SK-N-SH (cell line): ENCODE measurements around the gene KCTD20. TPM values are rescaled to one million over a fixed set of nuclear protein-coding genes. Genes with fewer than 3 reads are reported as not detected.

Experiments
- CTCF ChIA-PET: fragments of 300-600, 350-600 bp; formaldehyde crosslinking; extraction: SDS; loops from one replicate; lab custom pipeline; 2021; lab: Yijun Ruan, JAX
- POLR2A ChIA-PET: fragments of 350-600 bp; sonication (Branson Sonifier 250); formaldehyde crosslinking; extraction: SDS; loops from one replicate; lab custom pipeline; 2020; ENCODE audit warnings: antibody characterized with exemption, inconsistent platforms; lab: Yijun Ruan, JAX
- DNase-seq: peaks from one replicate; pipeline ENCODE4 v3.0.0; 2012
- H2AFZ ChIP-seq: fragments of 200-600 bp; sonication (generic); 2 replicates; pipeline ENCODE4 v1.8.1; 2016; ENCODE audit warnings: antibody characterized with exemption, mild to moderate bottlenecking, low read depth
- H3F3A ChIP-seq: fragments of 200-600 bp; sonication (generic); replicated peaks from 2 replicates; pipeline ENCODE3; 2016; ENCODE audit warnings: antibody characterized with exemption, mild to moderate bottlenecking; ENCODE audit not compliant: insufficient read depth
- H3K27ac ChIP-seq, 2 experiments: fragments of 200-500 bp in 1 of 2; fragments of 200-600 bp in 1 of 2; sonication (Bioruptor generic) in 1 of 2; sonication (generic), shearing (Covaris generic) in 1 of 2; 2 replicates each; pipeline versions ENCODE4 v1.5.1 to v1.6.1; 2014 to 2016; ENCODE audit warnings: low read depth in 2 of 2, inconsistent platforms in 1 of 2, low read length in 1 of 2, mild to moderate bottlenecking in 1 of 2, mixed read lengths in 1 of 2
- H3K27me3 ChIP-seq: fragments of 200-600 bp; sonication (generic), shearing (Covaris generic); 2 replicates; pipeline ENCODE4 v1.6.1; 2016; ENCODE audit warnings: mixed run types; ENCODE audit not compliant: insufficient read depth
- H3K36me3 ChIP-seq, 2 experiments: fragments of 200-500 bp in 1 of 2; fragments of 200-600 bp in 1 of 2; sonication (Bioruptor generic) in 1 of 2; sonication (generic) in 1 of 2; replicated peaks in 1 of 2; 2 replicates each; pipeline versions ENCODE3 to v1.5.1; 2014 to 2016; ENCODE audit warnings: low read length in 1 of 2, mild to moderate bottlenecking in 1 of 2; ENCODE audit not compliant: insufficient read depth in 2 of 2, control insufficient read depth in 1 of 2
- H3K4me1 ChIP-seq, 2 experiments: fragments of 200-500 bp in 1 of 2; fragments of 200-600 bp in 1 of 2; sonication (Bioruptor generic) in 1 of 2; sonication (generic), shearing (Covaris generic) in 1 of 2; 2 replicates each; pipeline versions ENCODE4 v1.5.1 to v1.6.1; 2014 to 2016; ENCODE audit warnings: low read depth in 1 of 2, low read length in 1 of 2, mixed run types in 1 of 2; ENCODE audit not compliant: insufficient read depth in 2 of 2, control insufficient read depth in 1 of 2
- H3K4me2 ChIP-seq: fragments of 200-600 bp; sonication (generic), shearing (Covaris generic); 2 replicates; pipeline ENCODE4 v1.6.1; 2017; ENCODE audit warnings: mixed run types
- H3K4me3 ChIP-seq, 2 experiments: fragments of 200-500 bp in 1 of 2; fragments of 200-600 bp in 1 of 2; sonication (Bioruptor generic) in 1 of 2; sonication (generic), shearing (Covaris generic) in 1 of 2; 2 replicates each; pipeline versions ENCODE4 v1.5.1 to v1.8.1; 2014 to 2016; ENCODE audit warnings: low read depth in 2 of 2, inconsistent platforms in 1 of 2, low read length in 1 of 2, mild to moderate bottlenecking in 1 of 2, mixed read lengths in 1 of 2, moderate library complexity in 1 of 2
- H3K79me2 ChIP-seq: fragments of 200-600 bp; sonication (generic); 2 replicates; pipeline ENCODE4 v1.8.1; 2017; ENCODE audit warnings: mild to moderate bottlenecking; ENCODE audit not compliant: insufficient read depth
- H3K9ac ChIP-seq: fragments of 200-600 bp; sonication (generic); 2 replicates; pipeline ENCODE4 v1.6.1; 2017; ENCODE audit warnings: mixed run types
- H3K9me2 ChIP-seq: fragments of 200-600 bp; sonication (generic); 2 replicates; pipeline ENCODE4 v1.6.1; 2017; ENCODE audit warnings: mixed run types
- H3K9me3 ChIP-seq: fragments of 200-600 bp; sonication (generic); 2 replicates; pipeline ENCODE4 v1.6.1; 2017; ENCODE audit warnings: mixed run types, mild to moderate bottlenecking, moderate library complexity
- H4K20me1 ChIP-seq: fragments of 200-600 bp; sonication (generic); 2 replicates; pipeline ENCODE4 v1.6.1; 2017; ENCODE audit warnings: mild to moderate bottlenecking, mixed run types; ENCODE audit not compliant: insufficient read depth
- CHD2 ChIP-seq: fragments of 150-350 bp; IDR thresholded peaks from 2 replicates; pipeline ENCODE4 v1.6.1; 2018; ENCODE audit warnings: low read length; ENCODE audit not compliant: partially characterized antibody
- CTCF ChIP-seq: fragments of 200-600 bp; sonication (generic); IDR thresholded peaks from 2 replicates; pipeline ENCODE4 v1.6.1; 2017; ENCODE audit warnings: antibody characterized with exemption, mild to moderate bottlenecking, moderate library complexity
- EP300 ChIP-seq, 2 experiments: IDR thresholded peaks; 2 replicates each; pipeline versions ENCODE4 v1.4.0 to v1.6.1; 2012; ENCODE audit warnings: borderline replicate concordance in 1 of 2, low read depth in 1 of 2, low read length in 1 of 2
- EZH2phosphoT487 ChIP-seq: fragments of 200-600 bp; sonication (generic); IDR thresholded peaks from 2 replicates; pipeline ENCODE4 v1.6.1; 2017; ENCODE audit warnings: low read depth, mixed run types, mild to moderate bottlenecking, antibody characterized with exemption, moderate library complexity, borderline replicate concordance
- FOSL2 ChIP-seq: IDR thresholded peaks from 2 replicates; pipeline ENCODE4 v1.4.0; 2012; ENCODE audit warnings: low read depth, mild to moderate bottlenecking, moderate library complexity, borderline replicate concordance
- FOXJ3 ChIP-seq: sonication (generic); formaldehyde crosslinking; IDR thresholded peaks from 2 replicates; pipeline ENCODE4 v1.5.1; 2020; ENCODE audit warnings: mild to moderate bottlenecking, missing genetic modification reagents
- GATA2 ChIP-seq: sonication (generic); formaldehyde crosslinking; IDR thresholded peaks from 2 replicates; pipeline ENCODE4 v1.5.0; 2020; ENCODE audit warnings: mild to moderate bottlenecking, missing genetic modification reagents
- MAX ChIP-seq: IDR thresholded peaks from 2 replicates; pipeline ENCODE4 v1.4.0; 2012; ENCODE audit warnings: low read depth
- MXI1 ChIP-seq: IDR thresholded peaks from 2 replicates; pipeline ENCODE4 v1.6.1; 2012; ENCODE audit warnings: mild to moderate bottlenecking, low read depth, low read length, improper control_type of control experiment
- NFIC ChIP-seq: IDR thresholded peaks from 2 replicates; pipeline ENCODE4 v1.4.0; 2012; ENCODE audit warnings: borderline replicate concordance
- NRF1 ChIP-seq: IDR thresholded peaks from 2 replicates; pipeline ENCODE4 v1.6.1; 2012; ENCODE audit warnings: low read depth, mild to moderate bottlenecking, low read length
- PBX3 ChIP-seq: IDR thresholded peaks from 2 replicates; pipeline ENCODE4; 2012
- POLR2AphosphoS5 ChIP-seq: IDR thresholded peaks from 2 replicates; pipeline ENCODE4 v1.6.1; 2012; ENCODE audit warnings: low read depth, low read length
- RCOR1 ChIP-seq: fragments of 150-350 bp; IDR thresholded peaks from 2 replicates; pipeline ENCODE4 v1.6.1; 2017; ENCODE audit warnings: antibody characterized with exemption, low read length
- REST ChIP-seq: IDR thresholded peaks from 2 replicates; pipeline ENCODE4 v1.6.1; 2012; ENCODE audit warnings: mild to moderate bottlenecking, low read depth, low read length, moderate library complexity
- RFX5 ChIP-seq: IDR thresholded peaks from 2 replicates; pipeline ENCODE4 v1.6.1; 2012; ENCODE audit warnings: mild to moderate bottlenecking, improper control_type of control experiment, low read length
- SIN3A ChIP-seq: IDR thresholded peaks from 2 replicates; pipeline ENCODE4 v1.6.1; 2012; ENCODE audit warnings: low read depth, mild to moderate bottlenecking, low read length, moderate library complexity, borderline replicate concordance
- TAF1 ChIP-seq: IDR thresholded peaks from 2 replicates; pipeline ENCODE4 v1.6.1; 2012; ENCODE audit warnings: low read depth, mild to moderate bottlenecking, low read length, moderate library complexity, borderline replicate concordance
- TEAD4 ChIP-seq: IDR thresholded peaks from 2 replicates; pipeline ENCODE4 v1.4.0; 2012; ENCODE audit warnings: mild to moderate bottlenecking, borderline replicate concordance; ENCODE audit not compliant: insufficient read depth
- polyA plus RNA-seq, 3 experiments: library from polyadenylated mRNA; depleted of rRNA; stranded (reverse); fragments of >200 nt; gene quantifications; 2 replicates each; pipeline ENCODE4 v1.2.3, GENCODE V29; 2012

Gene KCTD20
- polyA plus RNA-seq, 1 of the 3 experiments (the other 2 are of a cell fraction), result 29.0 TPM

GRCh38 chr6:36519352-36519751, 76.6 kb downstream of the KCTD20 start:
- H3K4me1 ChIP-seq, result peaks cover 0 to 6% of the 10 kb centered on the region in 2 experiments; a peak in 2 of 4 replicates
- no peak overlapping the region for H3K27ac ChIP-seq
- H3K27me3 ChIP-seq, result no peaks in the 10 kb centered on the region
- no peak overlapping the region for H3K4me2 ChIP-seq
- H3K9me3 ChIP-seq, result no peaks in the 10 kb centered on the region
- no peak for DNase-seq
- H3K4me3 ChIP-seq, result no peak overlapping the region
- TF ChIP-seq SIN3A (no peak), RFX5 (no peak), TEAD4 (no peak), EZH2phosphoT487 (no peak), FOXJ3 (CRISPR knock-in tag) (no peak), POLR2AphosphoS5 (no peak), GATA2 (CRISPR knock-in tag) (no peak), NRF1 (no peak), FOSL2 (no peak), MAX (no peak), PBX3 (no peak), CTCF (no peak), NFIC (no peak), TAF1 (no peak), EP300 (IDR thresholded peaks at IDR 0.05; ENCODE audit: borderline replicate concordance in 1 of 2, low read depth in 1 of 2, low read length in 1 of 2) (no peak), REST (no peak), RCOR1 (no peak), CHD2 (no peak), MXI1 (no peak)
- CTCF ChIA-PET, result interaction anchor here (0.6 to 1.6 kb wide), 3 partner anchors 16 to 1003 kb away, joined by 3 to 4 read pairs (median 3); no protein-coding TSS in a partner anchor
- no peaks in the 10 kb centered on the region for H3K9me2 ChIP-seq
- H4K20me1 ChIP-seq, result no peaks in the 10 kb centered on the region
- peaks cover 52 to 72% of the 10 kb centered on the region in 2 experiments for H3K36me3 ChIP-seq
- H3F3A ChIP-seq, result no peaks in the 10 kb centered on the region
- no peaks in the 10 kb centered on the region for H3K79me2 ChIP-seq
- no peak overlapping the region for H2AFZ ChIP-seq
- POLR2A ChIA-PET, result no interaction called here
- no peak overlapping the region for H3K9ac ChIP-seq
